ENCODE measurements around the gene FLNA. TPM values are rescaled to one million over a fixed set of nuclear protein-coding genes. Genes with fewer than 3 reads are reported as not detected.

FLNA gene
- total RNA-seq, 1 experiment from 2014 or later, result 920 TPM

DNA sequence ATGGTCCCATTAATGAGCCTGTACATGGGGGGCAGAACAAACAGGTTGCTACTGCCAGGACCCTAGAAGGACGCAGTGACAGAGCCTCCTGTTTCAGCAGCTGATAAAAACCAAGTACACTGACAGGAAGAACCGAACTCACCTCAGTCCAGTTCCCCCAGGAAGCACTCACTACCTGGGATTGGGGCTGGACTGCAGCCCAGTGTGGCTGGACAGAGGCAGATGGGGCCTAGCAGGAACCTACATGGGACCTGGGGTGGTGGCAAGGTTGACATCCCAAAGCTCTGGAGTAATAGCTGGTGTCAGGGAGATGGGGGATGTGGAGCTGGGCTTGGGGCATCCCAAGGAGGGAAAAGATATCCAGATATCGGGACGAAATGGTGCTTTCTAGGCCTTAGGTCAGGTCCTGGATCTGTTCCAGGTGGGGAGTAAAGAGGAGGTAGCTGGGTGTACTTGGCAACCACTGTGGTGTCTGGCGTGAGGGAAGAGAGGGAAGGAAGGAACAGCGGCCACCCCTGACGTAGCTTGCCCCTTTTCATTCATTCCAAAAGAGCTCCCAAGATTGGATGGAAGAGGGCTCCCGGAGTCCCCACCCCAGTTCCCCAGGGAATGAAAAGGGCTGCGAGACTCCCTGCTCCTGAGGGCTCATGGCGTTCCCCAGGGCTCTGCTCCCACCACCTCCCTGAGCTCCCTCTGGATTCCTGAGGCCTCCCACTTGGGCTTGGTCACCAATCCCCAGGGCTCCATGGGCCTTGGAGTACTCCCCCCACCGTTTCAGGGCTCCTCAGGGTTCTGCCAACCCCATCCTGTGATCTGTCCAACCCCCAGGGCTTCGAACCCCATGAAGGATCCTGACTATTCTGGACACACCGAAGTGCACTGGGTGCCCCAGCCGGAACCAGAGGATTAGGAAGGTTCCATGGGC is 9.2 kb upstream of the FLNA start:
- Histone ChIP-seq H3K27me3 (ENCODE audit: control insufficient read depth, insufficient read depth, low read length) (no peaks in the 10 kb centered on the region), H3K4me1 (ENCODE audit: control insufficient read depth, insufficient read depth, low read length) (peaks cover 14% of the 10 kb centered on the region), H3K4me3 (ENCODE audit: low read depth in 2 of 2, low read length in 2 of 2) (no peak overlapping the region), H3K36me3 (ENCODE audit: control insufficient read depth, insufficient read depth, low read length) (peaks cover 4% of the 10 kb centered on the region), H3K27ac (ENCODE audit: low read length) (no peak overlapping the region), H3K9me3 (ENCODE audit: control insufficient read depth, insufficient read depth, low read depth, low read length) (no peaks in the 10 kb centered on the region)
- DNase-seq (ENCODE audit: low read depth, low spot score) (no peak), ATAC-seq (no peak)
- in situ Hi-C loops (cut with HindIII; ENCODE audit: low pct_unique_long_range_greater_than_20kb, low sequenced_read_pairs) (no loop called here), intact Hi-C loops (cut with micrococcal nuclease; ENCODE audit: unreplicated experiment) (no loop called here)
- CTCF ChIA-PET, result interaction anchor here (1.2 kb wide), 1 partner anchor 10 kb away, joined by 5 read pairs; no protein-coding TSS in a partner anchor
- TF ChIP-seq, protein P1, sequence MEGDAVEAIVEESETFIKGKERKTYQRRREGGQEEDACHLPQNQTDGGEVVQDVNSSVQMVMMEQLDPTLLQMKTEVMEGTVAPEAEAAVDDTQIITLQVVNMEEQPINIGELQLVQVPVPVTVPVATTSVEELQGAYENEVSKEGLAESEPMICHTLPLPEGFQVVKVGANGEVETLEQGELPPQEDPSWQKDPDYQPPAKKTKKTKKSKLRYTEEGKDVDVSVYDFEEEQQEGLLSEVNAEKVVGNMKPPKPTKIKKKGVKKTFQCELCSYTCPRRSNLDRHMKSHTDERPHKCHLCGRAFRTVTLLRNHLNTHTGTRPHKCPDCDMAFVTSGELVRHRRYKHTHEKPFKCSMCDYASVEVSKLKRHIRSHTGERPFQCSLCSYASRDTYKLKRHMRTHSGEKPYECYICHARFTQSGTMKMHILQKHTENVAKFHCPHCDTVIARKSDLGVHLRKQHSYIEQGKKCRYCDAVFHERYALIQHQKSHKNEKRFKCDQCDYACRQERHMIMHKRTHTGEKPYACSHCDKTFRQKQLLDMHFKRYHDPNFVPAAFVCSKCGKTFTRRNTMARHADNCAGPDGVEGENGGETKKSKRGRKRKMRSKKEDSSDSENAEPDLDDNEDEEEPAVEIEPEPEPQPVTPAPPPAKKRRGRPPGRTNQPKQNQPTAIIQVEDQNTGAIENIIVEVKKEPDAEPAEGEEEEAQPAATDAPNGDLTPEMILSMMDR (IDR thresholded peaks at IDR 0.05), result no peak
- TF ChIP-seq POLR2AphosphoS5 (IDR thresholded peaks at IDR 0.05; ENCODE audit: low read depth, low read length), result peak; percentile 57
- no TSS peak for BruUV-seq (replicated peaks)
- POLR2A ChIA-PET, result no interaction called here

- ChIA-PET CTCF (no interaction called here), POLR2A (interaction anchor here (0.5 kb wide), 1 partner anchor 12 kb away, joined by 3 read pairs; no protein-coding TSS in a partner anchor)
- Histone ChIP-seq H3K36me3 (ENCODE audit: control insufficient read depth, insufficient read depth, low read length) (peaks cover 4% of the 10 kb centered on the region), H3K4me3 (ENCODE audit: low read depth in 2 of 2, low read length in 2 of 2) (no peak overlapping the region), H3K27me3 (ENCODE audit: control insufficient read depth, insufficient read depth, low read length) (no peaks in the 10 kb centered on the region), H3K9me3 (ENCODE audit: control insufficient read depth, insufficient read depth, low read depth, low read length) (no peaks in the 10 kb centered on the region), H3K27ac (ENCODE audit: low read length) (no peak overlapping the region), H3K4me1 (ENCODE audit: control insufficient read depth, insufficient read depth, low read length) (peaks cover 18% of the 10 kb centered on the region)
- TF ChIP-seq SIN3A (IDR thresholded peaks at IDR 0.05; ENCODE audit: borderline replicate concordance, insufficient read depth, low read depth, low read length) (no peak), REST (IDR thresholded peaks at IDR 0.05; ENCODE audit: insufficient read depth in 1 of 2, low read depth in 2 of 2, low read length in 1 of 2) (no peak), POLR2AphosphoS5 (IDR thresholded peaks at IDR 0.05; ENCODE audit: low read depth, low read length) (no peak), TCF7L2 (IDR thresholded peaks at IDR 0.05; ENCODE audit: low read depth, low read length) (no peak)
- TF ChIP-seq, protein P1 (IDR thresholded peaks at IDR 0.05), result no peak
- DNase-seq (ENCODE audit: low read depth, low spot score), result no peak
- BruUV-seq (replicated peaks), result no TSS peak
- ATAC-seq, result no peak
- in situ Hi-C loops (cut with HindIII; ENCODE audit: low pct_unique_long_range_greater_than_20kb, low sequenced_read_pairs) (no loop called here), intact Hi-C loops (cut with micrococcal nuclease; ENCODE audit: unreplicated experiment) (no loop called here)
Measured at GRCh38 chrX:154382483-154383069, 8.1 kb upstream of the FLNA start.
